ENCODE measurements around the gene PTPRU.
"Not testable (repeated sequence)": the region's sequence is repeated elsewhere in the genome, so short reads cannot be mapped to it uniquely, and the experiment has no call there.

PTPRU gene

DNA sequence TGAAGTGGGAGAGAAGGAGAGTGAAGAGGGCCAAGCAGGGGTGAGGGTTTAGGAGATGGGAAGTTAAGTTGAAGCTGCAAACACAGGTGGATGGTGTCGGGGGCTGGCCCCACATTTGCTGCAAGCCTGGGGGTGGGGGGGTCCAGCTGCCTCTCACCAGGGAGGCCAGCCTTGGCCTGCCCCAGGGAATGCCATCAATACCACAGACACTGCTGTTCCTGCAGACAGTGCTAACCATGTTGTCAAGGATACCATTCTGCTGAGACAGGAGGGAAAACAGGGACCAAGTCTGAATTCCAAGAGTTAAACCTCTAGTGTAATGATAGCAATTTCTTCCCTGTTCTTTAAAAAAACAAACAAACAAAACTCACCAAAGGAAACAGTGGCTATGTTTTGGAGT lies 13.6 kb upstream of the PTPRU start:
- DNase-seq, result no peak

DNA sequence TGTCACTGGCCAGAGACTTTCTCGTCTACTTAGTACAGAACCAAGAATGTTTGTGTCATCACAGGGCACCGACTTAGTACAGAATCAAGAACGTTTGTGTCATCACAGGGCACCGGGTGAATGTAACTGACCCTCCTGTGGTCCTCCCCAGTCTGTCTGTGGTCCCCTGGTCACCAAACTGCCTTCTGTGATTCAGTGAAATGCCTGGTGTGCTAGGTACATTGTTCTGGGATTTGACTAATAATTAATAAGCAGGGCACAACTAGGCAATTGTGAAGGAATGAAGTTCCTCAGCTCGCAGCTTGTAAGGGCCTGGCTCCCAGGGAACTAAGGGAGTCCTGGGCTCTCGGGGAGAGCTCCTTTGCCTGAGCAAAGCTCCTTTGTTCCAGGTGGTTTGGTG lies 12.8 kb upstream of the PTPRU start:
- no peak for DNase-seq

- DNase-seq, result no peak
These were observed 11.9 kb upstream of the PTPRU start for GRCh38 chr1:29224356-29224837.

DNA sequence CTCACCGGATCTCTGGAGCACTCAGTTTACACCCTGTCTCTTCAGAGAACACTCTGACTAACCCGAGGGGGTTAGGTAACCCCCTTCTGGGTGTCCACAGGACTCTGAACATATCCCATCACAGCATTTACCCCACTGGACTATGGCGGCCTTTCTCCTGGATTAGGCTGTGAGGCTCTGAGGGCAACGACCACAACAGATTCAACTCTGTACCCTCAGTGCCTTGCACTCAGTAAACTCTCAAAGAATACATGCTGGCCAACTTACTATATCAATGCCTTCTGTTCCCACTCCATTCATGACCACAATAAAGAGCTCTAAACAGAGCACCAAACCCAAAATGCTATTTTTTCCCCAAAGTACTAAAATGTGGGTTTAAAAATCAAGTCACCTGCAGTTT lies 11.0 kb upstream of the PTPRU start:
- DNase-seq, result no peak

GRCh38 chr1:29227511-29227910 lies 8.8 kb upstream of the PTPRU start:
- DNase-seq, result no peak

DNA sequence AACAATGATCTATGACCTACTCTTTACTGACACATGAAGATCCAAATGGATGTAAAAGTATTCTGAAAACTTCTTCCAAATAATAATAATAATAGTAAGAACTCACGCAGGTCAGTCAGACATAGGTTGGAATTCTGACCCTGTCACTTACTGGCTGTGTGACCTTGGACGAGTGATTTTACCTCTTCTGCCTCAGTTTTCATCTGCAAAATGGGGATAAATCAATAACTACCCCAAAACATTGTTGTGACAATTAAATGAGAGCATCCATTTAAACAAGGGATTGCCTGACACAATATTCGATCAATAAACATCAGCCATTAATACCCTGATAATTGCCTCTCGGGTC lies 6.1 kb upstream of the PTPRU start:
- no peak for DNase-seq

DNA sequence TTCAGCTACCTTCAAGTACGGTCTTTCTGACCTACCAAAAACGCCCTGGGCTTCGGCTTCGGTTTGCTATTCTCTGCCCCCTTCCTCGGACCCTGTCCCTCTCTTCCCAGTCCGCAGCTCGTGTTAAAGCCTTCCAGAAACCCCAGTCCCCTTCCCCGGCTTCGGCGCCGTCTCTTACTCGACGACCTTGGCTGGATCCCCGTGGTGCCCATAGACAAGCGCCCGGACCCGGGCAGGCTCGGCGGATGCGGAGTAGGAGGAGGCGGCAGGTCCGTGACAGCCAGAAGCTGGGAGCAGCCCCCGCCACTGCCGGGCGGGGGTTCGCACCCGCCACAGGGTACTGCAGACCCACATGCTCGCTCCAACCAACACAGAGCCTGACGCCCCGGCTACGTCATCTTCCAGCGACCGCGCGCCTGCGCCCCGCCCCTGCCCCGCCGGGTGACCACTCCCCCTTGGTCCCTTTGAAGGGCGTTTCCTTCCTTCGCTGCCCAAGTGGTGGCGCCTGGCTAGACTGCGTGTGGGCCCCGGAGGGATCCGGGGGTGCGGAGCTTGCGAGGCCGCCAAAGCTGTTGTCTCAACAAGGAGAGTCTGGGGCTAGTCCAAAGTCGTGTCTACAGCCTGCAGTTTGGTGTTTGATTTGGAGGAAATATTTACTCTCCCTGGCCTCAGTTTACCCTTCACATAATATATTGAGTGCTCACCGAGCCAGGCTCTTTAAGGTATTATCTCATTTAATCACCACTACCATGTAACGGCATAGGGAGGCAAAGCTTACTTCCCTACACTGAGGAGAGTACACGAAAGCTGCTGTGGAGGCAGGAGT lies 5.6 kb upstream of the PTPRU start, which contains the start of gene MECR:
MECR (minus strand) TSS at position 382 of the 826 bp plus-strand sequence; CDS start at position 354, 28 bp downstream.
- no peak for DNase-seq

DNA sequence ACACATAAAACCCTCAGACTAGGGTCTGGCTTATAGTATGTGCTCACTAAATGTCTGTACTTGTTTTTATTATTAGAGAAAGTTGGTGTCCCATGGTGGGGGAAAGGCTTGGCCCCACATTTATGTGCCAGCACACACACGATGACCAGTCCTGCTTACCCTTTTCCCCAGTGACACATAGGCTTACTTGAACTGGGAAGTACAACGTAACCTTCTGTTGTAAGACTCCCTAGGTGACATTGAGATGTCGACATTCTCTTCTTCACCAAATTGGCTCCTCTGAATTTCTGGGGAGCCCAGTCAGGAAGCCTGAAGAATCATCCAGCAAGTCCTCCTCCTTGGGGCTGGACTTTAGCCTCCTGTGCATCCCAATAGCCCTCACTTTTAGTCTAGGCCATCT lies 3.9 kb upstream of the PTPRU start:
- DNase-seq, result no peak

GRCh38 chr1:29233693-29234092 lies 2.6 kb upstream of the PTPRU start:
- DNase-seq, result no peak

GRCh38 chr1:29234471-29234870 lies 1.9 kb upstream of the PTPRU start:
- DNase-seq, result no peak

GRCh38 chr1:29234881-29235280 lies 1.4 kb upstream of the PTPRU start:
- not testable (repeated sequence) for DNase-seq

DNA sequence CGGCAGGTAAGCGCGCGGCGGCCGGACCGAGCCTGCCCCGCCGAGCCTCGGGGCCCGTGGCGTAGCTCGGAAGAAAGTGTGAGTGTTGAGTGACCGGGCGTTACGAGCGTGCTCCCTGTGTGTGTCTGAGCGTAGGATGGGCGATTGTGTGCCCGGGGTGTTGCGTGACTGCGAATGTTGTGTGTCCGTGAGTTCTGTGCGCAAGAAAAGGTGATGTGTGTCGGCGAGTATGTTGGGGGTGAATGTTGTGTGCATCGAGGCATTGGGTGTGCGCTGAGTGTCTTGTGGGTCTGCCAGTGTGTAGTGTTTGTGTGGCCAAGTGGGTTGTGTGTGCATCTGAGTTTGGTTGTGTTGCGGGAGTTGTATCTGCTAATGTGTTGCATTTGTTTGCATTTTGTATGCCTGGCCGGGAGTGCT lies 398 bp downstream of the PTPRU start:
- DNase-seq, result no peak

DNA sequence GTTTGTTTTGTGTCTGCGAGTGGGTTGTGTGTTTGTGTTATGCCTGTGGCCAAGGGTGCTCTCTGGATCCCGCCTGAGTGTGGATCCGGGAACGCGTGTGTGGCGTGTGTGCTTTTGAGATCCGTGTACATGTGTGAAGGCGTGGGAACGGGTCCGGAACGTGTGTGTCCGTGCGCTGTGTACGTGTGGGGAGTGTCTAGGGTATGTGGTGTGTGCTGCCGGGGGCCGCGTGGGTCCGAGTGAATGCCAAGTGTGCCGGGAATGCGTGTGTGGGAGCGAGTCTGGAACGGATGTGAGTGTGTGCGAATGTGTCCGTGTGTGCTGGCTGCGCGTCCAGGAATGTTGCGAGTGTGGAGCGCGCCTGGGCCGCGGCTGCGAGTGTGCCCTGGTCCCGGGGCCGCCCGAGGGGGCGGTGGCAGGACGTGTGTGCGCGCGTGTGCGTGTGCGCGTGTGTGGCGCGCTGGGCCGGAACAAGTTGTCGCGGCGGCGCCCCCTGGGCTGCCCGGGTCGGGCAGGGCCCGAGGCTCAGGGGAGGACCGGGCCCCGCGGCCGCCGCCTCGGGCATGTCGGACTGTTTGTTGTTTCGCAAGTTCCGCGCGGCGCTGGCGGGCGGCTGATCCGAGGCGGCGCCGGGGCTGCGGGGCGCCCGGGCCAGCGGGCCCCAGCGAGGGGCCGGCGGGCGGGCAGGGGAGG lies 953 bp downstream of the PTPRU start:
- DNase-seq, result no peak

DNA sequence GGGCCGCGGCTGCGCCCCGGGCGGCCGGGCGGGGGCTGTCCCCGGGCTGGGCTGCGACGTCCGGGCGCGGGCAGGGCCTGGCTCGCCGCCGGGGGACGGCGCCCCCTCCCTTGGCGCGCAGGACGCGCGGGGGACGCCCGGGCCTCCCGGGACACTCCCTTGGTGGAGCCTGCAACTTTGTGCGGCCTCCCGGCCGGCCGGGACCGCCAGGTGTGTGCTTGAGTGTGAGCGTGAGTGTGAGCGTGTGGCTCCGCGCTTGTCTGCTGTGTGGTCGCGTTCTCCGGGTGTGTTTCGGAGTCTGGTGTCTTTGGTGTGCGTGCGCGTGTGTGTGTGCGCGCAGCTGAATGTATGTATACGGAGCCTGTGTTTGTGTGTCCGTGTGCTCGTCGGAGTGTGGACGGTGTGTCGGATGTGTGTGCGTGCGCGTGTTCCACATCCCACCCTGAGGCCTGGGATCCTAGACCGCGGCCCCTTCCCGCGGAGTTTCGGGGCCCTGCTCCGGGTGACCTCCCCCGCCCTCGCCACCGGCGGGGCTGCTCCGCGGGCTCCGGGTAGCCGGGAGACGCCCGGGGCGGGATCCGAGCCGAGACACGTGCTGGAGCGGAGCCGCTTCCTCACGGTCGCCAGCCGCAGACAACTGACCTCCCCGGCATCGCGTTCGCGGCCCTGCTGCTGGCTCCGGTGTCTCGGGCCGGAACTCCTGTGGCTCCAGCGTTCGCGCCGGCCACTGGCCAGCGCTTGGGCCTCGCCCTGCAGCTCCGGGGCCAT lies 1.7 kb downstream of the PTPRU start:
- DNase-seq, result no peak

DNA sequence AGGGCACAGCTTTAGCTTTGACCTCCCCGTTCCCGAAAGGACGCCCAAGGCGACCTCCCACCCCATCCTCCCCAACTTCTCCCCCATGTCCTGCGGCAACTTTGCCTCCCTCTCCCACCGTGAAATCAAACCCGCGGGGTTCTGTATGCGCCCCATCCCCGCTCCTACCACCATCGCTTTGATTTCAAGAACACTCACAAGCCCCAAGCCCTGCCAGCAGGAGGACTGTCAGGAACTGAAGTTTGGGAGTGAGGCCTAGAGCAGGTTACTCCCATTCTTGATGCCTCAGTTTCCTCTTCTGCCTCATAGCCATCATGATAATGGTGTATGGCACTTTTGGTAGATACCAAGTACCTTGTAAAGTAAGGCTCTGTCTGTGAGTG lies 2.3 kb downstream of the PTPRU start:
- no peak for DNase-seq

GRCh38 chr1:29239142-29239541 lies 2.8 kb downstream of the PTPRU start:
- DNase-seq, result no peak

GRCh38 chr1:29240400-29240837 lies 4.1 kb downstream of the PTPRU start:
- DNase-seq, result no peak

GRCh38 chr1:29240986-29241385 lies 4.7 kb downstream of the PTPRU start:
- DNase-seq, result no peak

DNA sequence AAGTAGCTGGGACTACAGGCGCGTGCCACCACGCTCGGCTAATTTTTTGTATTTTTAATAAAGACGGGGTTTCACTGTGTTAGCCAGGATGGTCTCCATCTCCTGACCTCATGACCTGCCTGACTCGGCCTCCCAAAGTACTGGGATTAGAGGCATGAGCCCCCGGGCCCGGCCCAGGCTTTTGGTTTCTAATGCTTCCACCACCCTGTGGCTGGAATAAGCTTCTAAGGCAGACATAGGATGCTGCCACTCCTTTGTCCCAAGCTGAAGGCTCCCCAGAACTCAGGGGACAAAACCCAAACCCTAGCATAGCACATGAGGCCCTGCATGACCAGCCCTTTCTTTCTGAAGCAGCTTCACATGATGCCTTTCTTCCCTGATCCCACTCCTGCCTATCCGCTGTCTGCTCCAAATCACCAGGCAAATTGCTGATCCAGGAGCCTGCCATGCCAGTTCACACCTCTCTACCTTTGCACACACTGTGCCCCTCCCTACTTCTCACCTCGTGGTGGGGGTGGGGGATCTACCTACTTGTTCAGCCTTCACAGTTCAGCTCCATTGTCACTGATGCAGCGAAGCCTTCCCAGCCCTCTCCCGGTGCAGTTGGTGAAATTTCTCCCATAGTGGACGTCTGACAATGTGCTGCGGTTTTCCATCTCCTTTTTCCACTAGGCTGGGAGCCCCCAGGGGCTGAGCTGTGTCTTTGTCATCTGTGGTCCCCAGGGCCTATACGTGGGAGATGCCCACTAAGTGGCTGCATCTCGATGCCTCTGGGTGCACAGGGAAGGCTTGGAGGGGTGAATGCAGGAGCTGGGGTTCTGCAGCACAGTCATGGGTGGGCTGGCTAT lies 6.9 kb downstream of the PTPRU start:
- DNase-seq, result no peak

GRCh38 chr1:29243871-29244200 lies 7.5 kb downstream of the PTPRU start:
- DNase-seq, result no peak

- no peak for DNase-seq
These were observed 8.9 kb downstream of the PTPRU start for GRCh38 chr1:29245261-29245660.

- no peak for DNase-seq
These were observed 9.6 kb downstream of the PTPRU start for GRCh38 chr1:29245876-29246275.

DNA sequence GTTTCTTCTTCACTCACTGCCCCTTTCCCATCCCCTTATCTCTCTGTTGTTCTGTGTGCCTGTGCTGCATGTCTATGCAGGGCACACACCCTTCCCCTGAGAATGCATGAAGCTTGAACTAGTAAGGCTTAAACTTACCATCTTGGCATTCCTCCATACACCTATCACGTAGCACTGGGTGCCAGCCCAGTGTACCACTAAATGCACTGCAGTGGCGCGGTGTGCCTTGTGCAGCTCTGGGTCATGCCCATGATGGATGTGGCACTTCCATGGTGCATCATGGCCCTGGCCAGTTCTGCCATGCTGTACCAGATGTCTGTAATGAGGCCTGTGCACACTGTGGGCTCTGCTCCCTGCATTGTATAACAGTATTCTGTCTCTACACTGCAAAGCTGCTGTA lies 10.7 kb downstream of the PTPRU start:
- DNase-seq, result no peak

Measured in NCI-H510A (cell line).